Breast epithelium (tissue), 3 donors: ENCODE results near the gene MND1.

Source experiments
- CTCF ChIP-seq, 3 donors: fragments of 450-650 bp; IDR thresholded peaks; one replicate each; pipeline ENCODE4 v1.5.1; 2016 to 2017; ENCODE audit warnings: antibody characterized with exemption in 3 of 3, mild to moderate bottlenecking in 3 of 3, moderate library complexity in 3 of 3
- POLR2A ChIP-seq: fragments of 450-650 bp; IDR thresholded peaks from one replicate; pipeline ENCODE4 v1.6.1; 2016; ENCODE audit warnings: antibody characterized with exemption, mild to moderate bottlenecking, moderate library complexity
- POLR2AphosphoS5 ChIP-seq, 3 donors: sonication (generic); formaldehyde crosslinking; IDR thresholded peaks; one replicate each; pipeline ENCODE4 v1.6.1; 2017; ENCODE audit warnings: antibody characterized with exemption in 3 of 3

- TF ChIP-seq POLR2A = no peak
- TF ChIP-seq CTCF (IDR thresholded peaks at IDR 0.05) = no peak
- TF ChIP-seq POLR2AphosphoS5 (IDR thresholded peaks at IDR 0.05) = no peak
These were observed 81.9 kb downstream of the MND1 start for GRCh38 chr4:153426207-153426885.
